Stimulated activated CD4-positive, alpha-beta T cell treated with anti-CD3 and anti-CD28 coated beads, Interleukin-15, amount 100 ng/mL, for 24 hours (primary cell): ENCODE results near the gene OXSM.

ENCODE experiments used
- DNase-seq: peaks from one replicate; pipeline ENCODE4 v3.0.0-alpha.2; 2020

Gene OXSM

DNA sequence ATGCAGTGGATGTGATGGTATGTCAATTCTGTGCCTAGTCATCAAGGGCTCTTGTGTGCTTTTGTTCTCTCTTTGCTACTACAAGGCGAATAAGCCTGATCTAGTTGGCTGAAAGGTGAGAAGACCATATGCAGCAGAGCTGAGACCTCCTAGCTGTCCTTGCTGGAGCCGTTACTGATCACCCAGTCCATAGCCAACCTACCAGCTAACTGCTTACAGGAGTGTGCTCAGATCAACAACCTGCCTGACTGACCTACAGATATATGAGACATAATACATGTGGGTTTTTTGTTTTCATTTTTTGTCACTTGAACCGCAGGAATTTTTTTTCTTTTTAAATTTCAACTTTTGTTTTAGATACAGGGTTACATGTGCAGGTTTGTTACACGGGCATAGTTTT lies 22.8 kb downstream of the OXSM start:
- DNase-seq = no peak

- no peak for DNase-seq
These were observed 27.2 kb downstream of the OXSM start for GRCh38 chr3:25817107-25817506.

GRCh38 chr3:25817638-25818037 lies 27.7 kb downstream of the OXSM start:
- no peak for DNase-seq

DNA sequence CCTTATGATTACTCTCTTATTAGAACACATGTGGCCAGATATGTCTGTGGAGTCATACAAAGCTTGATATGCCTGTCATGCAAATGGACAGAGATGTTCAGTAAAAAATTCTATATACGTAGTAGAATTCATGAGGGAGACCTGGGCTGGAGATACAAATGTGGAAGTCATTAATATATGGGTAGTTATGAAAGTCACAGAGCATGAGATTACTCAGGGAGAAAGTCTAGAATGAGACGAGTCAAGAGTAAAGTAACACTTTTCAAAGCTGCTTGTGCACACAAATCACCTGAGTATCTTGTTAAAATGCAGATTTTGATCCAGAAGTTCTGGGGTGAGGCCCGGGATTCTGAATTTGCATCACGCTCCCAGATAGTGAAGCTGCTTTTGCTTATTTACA lies 28.4 kb downstream of the OXSM start:
- DNase-seq = no peak

DNA sequence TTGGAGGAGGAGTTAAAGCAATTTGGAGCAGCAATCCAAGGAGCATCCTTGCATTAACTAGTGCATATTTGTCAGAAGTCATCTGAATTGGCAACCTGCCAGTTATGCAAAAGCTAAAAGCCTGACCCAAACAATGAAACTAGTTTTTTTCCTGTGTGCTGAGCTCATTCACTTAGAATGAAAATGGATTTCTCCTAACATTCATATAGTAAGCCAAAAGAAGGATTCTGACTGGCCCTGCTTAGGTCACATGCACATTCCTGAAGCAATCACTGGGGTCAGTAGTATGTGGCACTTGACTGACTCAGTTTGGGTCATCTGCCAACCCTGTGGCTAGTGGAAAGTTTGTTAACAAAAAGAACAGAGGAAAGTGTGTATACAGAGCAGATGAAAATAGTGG lies 30.5 kb downstream of the OXSM start:
- no peak for DNase-seq

GRCh38 chr3:25820816-25821486 lies 31.1 kb downstream of the OXSM start:
- DNase-seq = no peak

DNA sequence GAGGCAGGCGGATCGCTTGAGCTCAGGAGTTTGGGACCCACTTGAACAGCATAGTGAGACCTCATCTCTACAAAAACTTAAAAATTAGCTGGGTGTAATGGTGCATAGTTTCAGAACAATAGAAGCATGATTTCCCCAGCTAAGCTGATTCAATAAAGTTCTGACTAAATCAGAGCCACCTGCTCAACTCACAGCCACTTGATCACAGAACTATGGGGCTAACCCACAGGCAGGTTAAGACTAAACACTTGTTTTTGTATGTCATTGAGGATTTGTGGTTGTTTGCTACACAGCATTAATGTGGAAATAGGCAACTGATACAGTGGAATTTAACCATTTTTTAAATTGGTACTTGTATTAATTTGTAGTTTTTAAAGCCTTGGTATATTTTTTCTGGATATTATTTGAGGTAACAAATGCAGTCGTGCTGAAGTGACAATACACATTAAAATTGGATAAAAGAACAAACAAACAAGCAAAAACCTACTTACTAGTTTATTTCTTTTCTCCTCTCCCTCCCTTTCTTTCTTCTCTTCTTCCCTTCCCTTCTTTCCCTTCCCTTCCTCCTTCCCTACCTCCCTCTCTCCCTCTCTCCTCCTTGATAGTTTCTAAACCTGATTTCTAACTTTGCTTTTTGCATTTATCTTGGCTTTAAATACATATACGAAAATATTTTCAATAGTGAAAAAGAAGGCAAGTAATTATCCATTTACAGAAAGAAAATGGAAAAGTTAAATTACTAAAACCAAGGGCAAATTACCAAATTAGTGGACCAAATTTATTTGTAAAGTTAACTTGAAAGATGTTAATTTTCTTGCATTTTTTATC lies 32.1 kb downstream of the OXSM start:
- no peak for DNase-seq

GRCh38 chr3:25823314-25823713 lies 33.4 kb downstream of the OXSM start:
- DNase-seq = no peak

- no peak for DNase-seq
These were observed 36.6 kb downstream of the OXSM start for GRCh38 chr3:25826510-25826909.

DNA sequence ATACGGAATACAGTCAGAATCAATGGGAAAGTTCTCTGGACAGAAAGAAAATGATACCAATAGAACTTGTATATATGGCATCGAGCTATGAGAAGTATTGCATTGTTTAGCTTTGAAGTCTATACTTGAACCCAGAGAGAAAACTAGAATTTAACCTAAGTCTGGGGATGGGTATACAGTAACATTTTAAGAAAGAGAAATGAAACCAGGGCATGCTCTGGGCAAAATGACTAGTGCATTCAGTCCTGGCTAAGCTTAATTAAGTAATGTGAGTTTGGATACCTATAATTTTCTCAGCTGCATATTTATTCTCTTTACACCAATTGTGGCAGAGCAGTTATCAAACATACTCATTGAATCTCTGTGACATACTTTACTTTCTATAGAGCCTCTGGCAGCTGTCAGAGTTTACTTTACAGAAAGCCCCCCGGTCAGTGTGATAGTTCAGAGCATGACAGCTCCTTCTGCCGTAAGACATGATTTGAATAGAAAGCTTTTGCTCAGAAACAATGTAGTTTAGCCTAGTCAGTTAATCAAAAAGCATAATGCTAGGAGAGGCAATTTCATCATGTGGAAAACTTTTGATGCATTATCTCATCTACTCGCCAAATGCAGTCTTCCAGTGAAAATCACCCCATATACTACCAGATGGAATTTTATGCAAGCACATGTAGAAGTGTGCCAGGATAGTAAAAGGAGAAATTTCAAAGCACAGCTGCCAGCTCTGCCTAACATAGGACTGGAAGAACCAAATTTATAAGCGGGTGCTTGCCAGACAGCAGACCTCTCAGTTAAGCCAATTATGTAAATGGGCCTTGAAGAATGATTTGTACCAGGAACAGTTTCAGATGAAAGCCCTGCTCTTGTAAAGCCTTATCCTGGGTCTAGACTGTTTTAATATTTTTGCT lies 40.7 kb downstream of the OXSM start:
- DNase-seq = no peak

GRCh38 chr3:25831578-25831977 lies 41.7 kb downstream of the OXSM start:
- DNase-seq = no peak

DNA sequence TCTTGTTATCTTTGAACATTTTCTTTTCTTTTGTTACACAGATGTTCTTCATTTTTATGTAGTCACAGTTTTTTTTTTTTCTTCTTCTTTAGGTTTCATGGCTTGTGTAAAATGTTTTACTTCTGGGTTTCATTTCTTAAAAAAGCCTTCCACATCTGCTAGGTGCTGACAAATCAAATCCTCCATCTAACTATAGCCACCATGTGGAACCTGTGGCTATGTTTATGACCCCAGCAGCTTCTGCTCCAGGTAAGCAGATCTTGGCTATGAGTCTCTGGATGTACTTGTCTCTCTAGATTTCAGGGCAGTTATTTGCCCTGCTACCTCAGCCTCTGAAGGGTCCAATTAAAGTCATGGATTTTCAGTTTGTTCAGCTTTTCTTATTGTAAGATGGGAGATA lies 44.5 kb downstream of the OXSM start:
- no peak for DNase-seq

GRCh38 chr3:25836579-25836978 lies 46.7 kb downstream of the OXSM start:
- no peak for DNase-seq

DNA sequence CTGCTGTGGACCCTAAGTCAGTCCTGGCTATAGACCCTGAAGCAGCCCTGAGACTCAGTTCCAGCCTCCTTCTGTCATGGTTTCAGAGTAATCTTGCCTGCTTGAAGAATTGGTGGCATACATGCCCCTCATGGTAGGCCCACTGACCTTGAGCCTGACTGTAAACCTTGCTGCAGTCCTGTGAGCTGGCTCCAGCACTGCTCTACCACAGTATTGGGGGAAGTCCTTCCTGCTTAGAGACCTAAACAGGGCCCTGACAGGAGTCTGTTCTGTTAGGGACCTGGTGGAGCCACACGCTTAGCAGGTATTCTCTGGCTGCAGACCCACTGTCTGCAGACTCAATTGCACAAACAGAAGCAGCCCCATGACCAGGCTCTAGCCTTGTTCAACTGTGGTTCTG lies 47.1 kb downstream of the OXSM start:
- DNase-seq = no peak

GRCh38 chr3:25840099-25840498 lies 50.2 kb downstream of the OXSM start:
- no peak for DNase-seq

- DNase-seq = no peak
These were observed 53.4 kb downstream of the OXSM start for GRCh38 chr3:25843332-25843731.
